ACC112 (cell line): Measurements from ENCODE around the gene TULP1.

Experiments
- H2AFZ ChIP-seq: fragments of 200-600 bp; sonication (generic); one replicate; pipeline ENCODE4 v1.6.0; 2017; ENCODE audit warnings: antibody characterized with exemption, low read length; ENCODE audit not compliant: unreplicated experiment
- H3K27ac ChIP-seq: fragments of 200-600 bp; sonication (generic); 2 replicates; pipeline ENCODE4 v1.5.1; 2014; ENCODE audit warnings: low read depth, mild to moderate bottlenecking, antibody characterized with exemption, low read length, moderate library complexity
- H3K27me3 ChIP-seq: fragments of 200-600 bp; sonication (generic); 2 replicates; pipeline ENCODE4 v1.6.1; 2014; ENCODE audit warnings: mild to moderate bottlenecking, antibody characterized with exemption, low read length, moderate library complexity, mixed read lengths; ENCODE audit not compliant: insufficient read depth
- H3K36me3 ChIP-seq: fragments of 200-600 bp; sonication (generic); 2 replicates; pipeline ENCODE4 v1.6.1; 2016; ENCODE audit warnings: mild to moderate bottlenecking, antibody characterized with exemption, low read length, moderate library complexity, mixed read lengths; ENCODE audit not compliant: insufficient read depth
- H3K4me1 ChIP-seq: fragments of 200-600 bp; sonication (generic); one replicate; pipeline ENCODE4 v1.6.1; 2016; ENCODE audit warnings: low read length, mixed read lengths; ENCODE audit not compliant: insufficient read depth, unreplicated experiment, control insufficient read depth
- H3K4me3 ChIP-seq: fragments of 200-600 bp; sonication (generic); 2 replicates; pipeline ENCODE4 v1.5.1; 2014; ENCODE audit warnings: mild to moderate bottlenecking, low read depth, low read length
- H3K79me2 ChIP-seq: fragments of 200-600 bp; sonication (generic); one replicate; pipeline ENCODE4 v1.6.0; 2016; ENCODE audit warnings: low read length; ENCODE audit not compliant: control insufficient read depth, unreplicated experiment, insufficient read depth

Gene TULP1

GRCh38 chr6:35496841-35497570, 15.7 kb downstream of the TULP1 start, which contains the start of gene TEAD3:
TSS of gene TEAD3 (minus strand) at chr6:35497079.
- H3K4me3 ChIP-seq, result peak within 1 kb of the TSS; percentile 94
- no peaks in the 10 kb centered on the region for H3K27me3 ChIP-seq
- peaks cover 33% of the 10 kb centered on the region for H3K4me1 ChIP-seq
- peak within 1 kb of the TSS; percentile 63 for H2AFZ ChIP-seq
- H3K36me3 ChIP-seq, result no peaks in the 10 kb centered on the region
- H3K79me2 ChIP-seq, result peaks cover 38% of the 10 kb centered on the region
- peak within 1 kb of the TSS; percentile 80 for H3K27ac ChIP-seq

- Histone ChIP-seq H3K79me2 (peaks cover 45% of the 10 kb centered on the region), H3K27me3 (no peaks in the 10 kb centered on the region), H3K27ac (peak overlapping the region; percentile 27), H2AFZ (peak overlapping the region; percentile 63), H3K4me3 (peak overlapping the region; percentile 83), H3K36me3 (no peaks in the 10 kb centered on the region), H3K4me1 (peaks cover 37% of the 10 kb centered on the region)
Observed at GRCh38 chr6:35496036-35496840, 16.5 kb downstream of the TULP1 start.

- H3K36me3 ChIP-seq, result no peaks in the 10 kb centered on the region
- no peaks in the 10 kb centered on the region for H3K27me3 ChIP-seq
- H2AFZ ChIP-seq, result no peak overlapping the region
- H3K27ac ChIP-seq, result peak overlapping the region; percentile 27
- H3K4me3 ChIP-seq, result peak overlapping the region; percentile 83
- peaks cover 46% of the 10 kb centered on the region for H3K79me2 ChIP-seq
- H3K4me1 ChIP-seq, result peaks cover 41% of the 10 kb centered on the region
Observed at GRCh38 chr6:35495258-35496035, 17.2 kb downstream of the TULP1 start.

GRCh38 chr6:35494161-35494563, 18.5 kb downstream of the TULP1 start:
- Histone ChIP-seq H3K4me3 (no peak overlapping the region), H2AFZ (no peak overlapping the region), H3K36me3 (no peaks in the 10 kb centered on the region), H3K27ac (no peak overlapping the region), H3K27me3 (no peaks in the 10 kb centered on the region), H3K79me2 (peaks cover 54% of the 10 kb centered on the region), H3K4me1 (peaks cover 44% of the 10 kb centered on the region)

- Histone ChIP-seq H3K27me3 (no peaks in the 10 kb centered on the region), H3K36me3 (no peaks in the 10 kb centered on the region), H3K27ac (no peak overlapping the region), H3K79me2 (peaks cover 56% of the 10 kb centered on the region), H2AFZ (no peak overlapping the region), H3K4me1 (peaks cover 42% of the 10 kb centered on the region), H3K4me3 (no peak overlapping the region)
Observed at GRCh38 chr6:35493307-35493983, 19.3 kb downstream of the TULP1 start.

- Histone ChIP-seq H3K4me1 (peaks cover 42% of the 10 kb centered on the region), H3K36me3 (no peaks in the 10 kb centered on the region), H3K4me3 (no peak overlapping the region)
Observed at GRCh38 chr6:35492974-35493284, 19.8 kb downstream of the TULP1 start.

GRCh38 chr6:35492258-35492973, 20.3 kb downstream of the TULP1 start:
- peaks cover 61% of the 10 kb centered on the region for H3K79me2 ChIP-seq
- no peak overlapping the region for H3K4me3 ChIP-seq
- peaks cover 46% of the 10 kb centered on the region for H3K4me1 ChIP-seq
- H3K27me3 ChIP-seq, result no peaks in the 10 kb centered on the region
- no peaks in the 10 kb centered on the region for H3K36me3 ChIP-seq
- H3K27ac ChIP-seq, result no peak overlapping the region
- no peak overlapping the region for H2AFZ ChIP-seq

More at GRCh38 chr6:35492974-35493284, 19.8 kb downstream of the TULP1 start:
- no peak overlapping the region for H3K27ac ChIP-seq
- no peak overlapping the region for H2AFZ ChIP-seq
- H3K79me2 ChIP-seq, result peaks cover 58% of the 10 kb centered on the region
- no peaks in the 10 kb centered on the region for H3K27me3 ChIP-seq

- no peaks in the 10 kb centered on the region for H3K36me3 ChIP-seq
- H3K27me3 ChIP-seq, result no peaks in the 10 kb centered on the region
- H3K27ac ChIP-seq, result no peak overlapping the region
- H2AFZ ChIP-seq, result no peak overlapping the region
- no peak overlapping the region for H3K4me3 ChIP-seq
- H3K79me2 ChIP-seq, result peaks cover 67% of the 10 kb centered on the region
- H3K4me1 ChIP-seq, result peaks cover 51% of the 10 kb centered on the region
Observed at GRCh38 chr6:35491558-35492257, 21.0 kb downstream of the TULP1 start.

- Histone ChIP-seq H3K4me1 (peaks cover 58% of the 10 kb centered on the region), H2AFZ (no peak overlapping the region), H3K79me2 (peaks cover 69% of the 10 kb centered on the region), H3K4me3 (no peak overlapping the region), H3K36me3 (no peaks in the 10 kb centered on the region), H3K27me3 (no peaks in the 10 kb centered on the region), H3K27ac (no peak overlapping the region)
Observed at GRCh38 chr6:35490821-35491557, 21.7 kb downstream of the TULP1 start.
